Gastroesophageal sphincter (tissue), 4 donors: ENCODE results near the gene ZNF318. TPM values are rescaled to one million over a fixed set of nuclear protein-coding genes. Genes with fewer than 3 reads are reported as not detected.

Source experiments
- ATAC-seq: fragments of 150-250 bp; one replicate; pipeline ENCODE4 v1.9.1; 2016; ENCODE audit warnings: mild to moderate bottlenecking, moderate library complexity
- H3K27ac ChIP-seq, 4 donors: fragments of 200-600 bp; sonication (generic) in 3 of 4; 1 replicate in 3 of 4; 2 replicates in 1 of 4; pipeline ENCODE4 v1.5.1; 2016 to 2019
- H3K27me3 ChIP-seq: fragments of 200-600 bp; sonication (generic); one replicate; pipeline ENCODE4 v1.5.1; 2019
- H3K36me3 ChIP-seq, 2 donors: fragments of 200-600 bp; sonication (generic); one replicate each; pipeline ENCODE4 v1.5.1; 2019; ENCODE audit warnings: control low read depth in 1 of 2
- H3K4me1 ChIP-seq, 3 donors: fragments of 200-600 bp; sonication (generic); 1 replicate in 2 of 3; 2 replicates in 1 of 3; pipeline ENCODE4 v1.5.1; 2016 to 2019; ENCODE audit warnings: control low read depth in 2 of 3
- H3K4me3 ChIP-seq, 2 donors: fragments of 200-600 bp; sonication (generic); one replicate each; pipeline ENCODE4 v1.5.1; 2019; ENCODE audit warnings: mild to moderate bottlenecking in 1 of 2, moderate library complexity in 1 of 2
- H3K9me3 ChIP-seq, 3 donors: fragments of 200-600 bp; sonication (generic); one replicate each; pipeline ENCODE4 v1.5.1; 2017 to 2019; ENCODE audit warnings: control low read depth in 2 of 3
- CTCF ChIP-seq, 4 experiments: fragments of 200-600 bp in 2 of 4; fragments of 450-650 bp in 2 of 4; sonication (generic) in 1 of 4; IDR thresholded peaks; one replicate each; pipeline ENCODE4 v1.5.1; 2017 to 2019; ENCODE audit warnings: antibody characterized with exemption in 4 of 4, mild to moderate bottlenecking in 2 of 4, moderate library complexity in 2 of 4
- EP300 ChIP-seq: sonication (generic); formaldehyde crosslinking; IDR thresholded peaks from one replicate; pipeline ENCODE4 v1.6.1; 2017; ENCODE audit warnings: antibody characterized with exemption, mild to moderate bottlenecking
- POLR2A ChIP-seq, 2 donors: fragments of 450-650 bp; IDR thresholded peaks; one replicate each; pipeline ENCODE4 v1.6.1; 2017; ENCODE audit warnings: antibody characterized with exemption in 2 of 2, mild to moderate bottlenecking in 2 of 2, moderate library complexity in 1 of 2
- POLR2AphosphoS5 ChIP-seq: sonication (generic); formaldehyde crosslinking; IDR thresholded peaks from one replicate; pipeline ENCODE4 v1.6.1; 2017; ENCODE audit warnings: antibody characterized with exemption
- WGBS, 2 donors: methylation state at CpG; one replicate each; pipeline ENCODE4 v1.1.5; 2018; ENCODE audit warnings: low coverage in 1 of 2; 5-methylcytosine and 5-hydroxymethylcytosine counted together
- total RNA-seq, 4 donors: library from RNA; depleted of rRNA; stranded (reverse); fragments of >200 nt; gene quantifications; one replicate each; pipeline ENCODE4 v1.1.0, GENCODE V29; 2016

The ZNF318 gene
- total RNA-seq, 4 donors from 2014 or later = 11.7 to 22.1 (median 18.4) TPM

- ATAC-seq = no peak
- H3K4me1 ChIP-seq = no peaks in the 10 kb centered on the region
- WGBS, 2 donors = 94 to 95% methylated on average over 3 of the region's 3 CpGs
Observed at GRCh38 chr6:43295456-43295855, 74.0 kb downstream of the ZNF318 start.

GRCh38 chr6:43294536-43294935, 74.9 kb downstream of the ZNF318 start:
- 83 to 94% methylated on average over 3 of the region's 3 CpGs for WGBS, 2 donors
- TF ChIP-seq POLR2A (IDR thresholded peaks at IDR 0.05) (no peak), EP300 (no peak), CTCF (IDR thresholded peaks at IDR 0.05) (no peak), POLR2AphosphoS5 (no peak)

More at GRCh38 chr6:43295456-43295855, 74.0 kb downstream of the ZNF318 start:
- TF ChIP-seq POLR2AphosphoS5 = no peak
- TF ChIP-seq EP300 = no peak
- no peak for TF ChIP-seq CTCF (IDR thresholded peaks at IDR 0.05)
- no peak for TF ChIP-seq POLR2A (IDR thresholded peaks at IDR 0.05)
- H3K36me3 ChIP-seq = no peaks in the 10 kb centered on the region
- no peak overlapping the region for H3K27ac ChIP-seq
- no peak overlapping the region for H3K4me3 ChIP-seq
- no peaks in the 10 kb centered on the region for H3K9me3 ChIP-seq
- H3K27me3 ChIP-seq = peaks cover 30% of the 10 kb centered on the region

GRCh38 chr6:43293698-43294097, 75.7 kb downstream of the ZNF318 start:
- ATAC-seq = no peak
- 93 to 97% methylated on average over 3 of the region's 3 CpGs for WGBS, 2 donors
- no peak overlapping the region for H3K4me3 ChIP-seq
- no peaks in the 10 kb centered on the region for H3K4me1 ChIP-seq
- no peaks in the 10 kb centered on the region for H3K9me3 ChIP-seq
- no peaks in the 10 kb centered on the region for H3K36me3 ChIP-seq
- peaks cover 12% of the 10 kb centered on the region for H3K27me3 ChIP-seq
- H3K27ac ChIP-seq = no peak overlapping the region
- TF ChIP-seq EP300 (no peak), POLR2AphosphoS5 (no peak), POLR2A (IDR thresholded peaks at IDR 0.05) (no peak)

More at GRCh38 chr6:43294536-43294935, 74.9 kb downstream of the ZNF318 start:
- ATAC-seq = no peak
- H3K9me3 ChIP-seq = no peaks in the 10 kb centered on the region
- peaks cover 20% of the 10 kb centered on the region for H3K27me3 ChIP-seq
- no peaks in the 10 kb centered on the region for H3K36me3 ChIP-seq
- no peak overlapping the region for H3K4me3 ChIP-seq
- no peak overlapping the region for H3K27ac ChIP-seq
- H3K4me1 ChIP-seq = no peaks in the 10 kb centered on the region

GRCh38 chr6:43292763-43293318, 76.6 kb downstream of the ZNF318 start:
- no peak for ATAC-seq
- Histone ChIP-seq H3K27me3 (peaks cover 4% of the 10 kb centered on the region), H3K4me3 (no peak overlapping the region), H3K27ac (no peak overlapping the region), H3K36me3 (no peaks in the 10 kb centered on the region), H3K9me3 (no peaks in the 10 kb centered on the region), H3K4me1 (no peaks in the 10 kb centered on the region)
- no peak for TF ChIP-seq EP300
- TF ChIP-seq POLR2A (IDR thresholded peaks at IDR 0.05) = no peak
- TF ChIP-seq CTCF (IDR thresholded peaks at IDR 0.05) = no peak
- no peak for TF ChIP-seq POLR2AphosphoS5
- 81% methylated on average over 5 of the region's 5 CpGs; no CpG with 5 or more reads in 1 of the 2 donors for WGBS, 2 donors

GRCh38 chr6:43292341-43292740, 77.1 kb downstream of the ZNF318 start:
- H3K27me3 ChIP-seq = no peaks in the 10 kb centered on the region
- no peaks in the 10 kb centered on the region for H3K36me3 ChIP-seq
- ATAC-seq = no peak
- H3K4me3 ChIP-seq = no peak overlapping the region
- no peak overlapping the region for H3K27ac ChIP-seq
- TF ChIP-seq CTCF (IDR thresholded peaks at IDR 0.05) (no peak), POLR2A (IDR thresholded peaks at IDR 0.05) (no peak), EP300 (no peak)
- no peaks in the 10 kb centered on the region for H3K9me3 ChIP-seq
- no peaks in the 10 kb centered on the region for H3K4me1 ChIP-seq
- WGBS, 2 donors = 92% methylated on average over 2 of the region's 6 CpGs; no CpG with 5 or more reads in 1 of the 2 donors
